ENCODE data around the gene ADAMTS10.
A peak's percentile ranks its signal among the peaks of the same experiment; 100 is the strongest.
"Not testable (repeated sequence)": the region's sequence is repeated elsewhere in the genome, so short reads cannot be mapped to it uniquely, and the experiment has no call there.

The ADAMTS10 gene

GRCh38 chr19:8592231-8593009, 18.1 kb downstream of the ADAMTS10 start:
- DNase-seq (ENCODE audit: low read depth): peak; percentile 87

GRCh38 chr19:8589177-8589714, 21.3 kb downstream of the ADAMTS10 start:
- DNase-seq (ENCODE audit: low read depth): no peak

- no peak for DNase-seq (ENCODE audit: low read depth)
Measured at GRCh38 chr19:8585894-8586750, 24.4 kb downstream of the ADAMTS10 start.

GRCh38 chr19:8584965-8585893, 25.3 kb downstream of the ADAMTS10 start:
- DNase-seq (ENCODE audit: low read depth): no peak

- DNase-seq (ENCODE audit: low read depth): peak; percentile 79
Measured at GRCh38 chr19:8580710-8581281, 29.7 kb downstream of the ADAMTS10 start.

GRCh38 chr19:8578642-8579265, 31.8 kb downstream of the ADAMTS10 start:
- DNase-seq (ENCODE audit: low read depth): peak; percentile 71

GRCh38 chr19:8577741-8578140, 32.8 kb downstream of the ADAMTS10 start:
- DNase-seq (ENCODE audit: low read depth): no peak

GRCh38 chr19:8577247-8577646, 33.3 kb downstream of the ADAMTS10 start, which contains the start of gene MYO1F:
TSS of gene MYO1F (minus strand) at chr19:8577442. CDS start at chr19:8577309, 133 bp downstream.
- DNase-seq (ENCODE audit: low read depth): no peak

- no peak for DNase-seq (ENCODE audit: low read depth)
Measured at GRCh38 chr19:8576273-8576993, 34.1 kb downstream of the ADAMTS10 start.

GRCh38 chr19:8575467-8575997, 35.0 kb downstream of the ADAMTS10 start:
- no peak for DNase-seq (ENCODE audit: low read depth)

- DNase-seq (ENCODE audit: low read depth): not testable (repeated sequence)
Measured at GRCh38 chr19:8574619-8574922, 35.9 kb downstream of the ADAMTS10 start.

GRCh38 chr19:8573316-8573715, 37.2 kb downstream of the ADAMTS10 start:
- DNase-seq (ENCODE audit: low read depth): no peak

- no peak for DNase-seq (ENCODE audit: low read depth)
Measured at GRCh38 chr19:8571006-8571411, 39.5 kb downstream of the ADAMTS10 start.

- no peak for DNase-seq (ENCODE audit: low read depth)
Measured at GRCh38 chr19:8569066-8569771, 41.3 kb downstream of the ADAMTS10 start.

- no peak for DNase-seq (ENCODE audit: low read depth)
Measured at GRCh38 chr19:8567522-8568172, 42.9 kb downstream of the ADAMTS10 start.

GRCh38 chr19:8566855-8567254, 43.7 kb downstream of the ADAMTS10 start:
- no peak for DNase-seq (ENCODE audit: low read depth)

- not testable (repeated sequence) for DNase-seq (ENCODE audit: low read depth)
Measured at GRCh38 chr19:8564866-8565265, 45.6 kb downstream of the ADAMTS10 start.

- no peak for DNase-seq (ENCODE audit: low read depth)
Measured at GRCh38 chr19:8561075-8561764, 49.3 kb downstream of the ADAMTS10 start.

All from stimulated activated CD8-positive, alpha-beta memory T cell treated with anti-CD3 and anti-CD28 coated beads, Interleukin-15, amount 100 ng/mL, for 24 hours (primary cell).